ENCODE measurements around the gene IRF2BPL. TPM values are rescaled to one million over a fixed set of nuclear protein-coding genes. Genes with fewer than 3 reads are reported as not detected.

IRF2BPL gene
- total and polyA plus RNA-seq, 2 of the 4 experiments (the other 2 are of a cell fraction) = 6.3 to 14.5 TPM

- no TSS peak for BruUV-seq (replicated peaks)
- Histone ChIP-seq H4K20me1 (ENCODE audit: insufficient read depth, low read length) (no peaks in the 10 kb centered on the region), H3K4ac (ENCODE audit: low read depth, low read length) (no peak overlapping the region), H2BK120ac (ENCODE audit: low read depth, low read length) (no peak overlapping the region), H2BK5ac (ENCODE audit: low read depth, low read length, poor library complexity, severe bottlenecking) (no peak overlapping the region), H3K79me1 (ENCODE audit: low read depth in 1 of 2, low read length in 2 of 2) (no peaks in the 10 kb centered on the region), H3K36me3 (ENCODE audit: control insufficient read depth, insufficient read depth, low read length) (no peaks in the 10 kb centered on the region), H3K56ac (ENCODE audit: extremely low read depth, insufficient read depth, low read length) (no peak overlapping the region), H3K9ac (ENCODE audit: low read depth, low read length) (no peak overlapping the region), H3K4me3 (ENCODE audit: insufficient read depth, low read depth, low read length) (no peak overlapping the region), H3K4me2 (ENCODE audit: low read depth, low read length) (no peak overlapping the region), H3K18ac (ENCODE audit: low read depth, low read length) (no peak overlapping the region), H3K27me3 (ENCODE audit: control insufficient read depth, insufficient read depth, low read length) (no peaks in the 10 kb centered on the region; the same call in 1 of the 2 replicates), H3K23ac (ENCODE audit: low read depth, low read length) (no peak overlapping the region), H3K14ac (replicated peaks; ENCODE audit: low read depth, low read length) (no peak overlapping the region), H2BK15ac (ENCODE audit: low read depth, low read length) (no peak overlapping the region), H4K8ac (ENCODE audit: low read depth in 2 of 2, low read length in 2 of 2) (no peak overlapping the region), H2AK5ac (ENCODE audit: low read depth, low read length) (peak overlapping the region; percentile 24; the same call in 1 of the 2 replicates), H3K9me1 (ENCODE audit: insufficient read depth, low read length) (0 out of 2 replicates have a peak, but pooled peaks cover 2% of the 10 kb centered on the region), H4K91ac (ENCODE audit: insufficient read depth, low read depth, low read length) (no peak overlapping the region), H2AFZ (replicated peaks; ENCODE audit: low read length, poor library complexity) (no peak overlapping the region), H3K27ac (ENCODE audit: insufficient read depth, low read length) (no peak overlapping the region), H2AK9ac (replicated peaks; ENCODE audit: low read depth, low read length, poor library complexity) (no peak overlapping the region), H4K5ac (ENCODE audit: low read depth, low read length) (no peak overlapping the region), H3K4me1 (ENCODE audit: control insufficient read depth, insufficient read depth, low read length) (peaks cover 8% of the 10 kb centered on the region), H3K9me3 (ENCODE audit: control insufficient read depth, insufficient read depth, low read length) (no peaks in the 10 kb centered on the region), H2BK20ac (ENCODE audit: low read depth, low read length) (no peak overlapping the region)
- DNase-seq = no peak
- intact Hi-C loops (cut with micrococcal nuclease) (no loop called here), in situ Hi-C loops (cut with MboI; ENCODE audit: low sequenced_read_pairs) (no loop called here), dilution Hi-C loops (cut with HindIII; ENCODE audit: low sequenced_read_pairs, unreplicated experiment) (no loop called here)
- WGBS, 2 experiments (ENCODE audit: extremely low coverage in 2 of 2, insufficient read length in 1 of 2) = no CpG with 5 or more reads among the region's 2 CpGs
- ATAC-seq (ENCODE audit: low read depth) = no peak
- ChIA-PET CTCF (no interaction called here), POLR2A (ENCODE audit: unreplicated experiment) (no interaction called here)
- TF ChIP-seq POLR2A (IDR thresholded peaks at IDR 0.05; ENCODE audit: low read depth, low read length) = no peak
- TF ChIP-seq, protein P1, sequence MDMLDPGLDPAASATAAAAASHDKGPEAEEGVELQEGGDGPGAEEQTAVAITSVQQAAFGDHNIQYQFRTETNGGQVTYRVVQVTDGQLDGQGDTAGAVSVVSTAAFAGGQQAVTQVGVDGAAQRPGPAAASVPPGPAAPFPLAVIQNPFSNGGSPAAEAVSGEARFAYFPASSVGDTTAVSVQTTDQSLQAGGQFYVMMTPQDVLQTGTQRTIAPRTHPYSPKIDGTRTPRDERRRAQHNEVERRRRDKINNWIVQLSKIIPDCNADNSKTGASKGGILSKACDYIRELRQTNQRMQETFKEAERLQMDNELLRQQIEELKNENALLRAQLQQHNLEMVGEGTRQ (IDR thresholded peaks at IDR 0.05; ENCODE audit: low read depth, low read length) = no peak
- no peak for TF ChIP-seq RAD21 (IDR thresholded peaks at IDR 0.05; ENCODE audit: low read length)
- TF ChIP-seq SMC3 (IDR thresholded peaks at IDR 0.05; ENCODE audit: low read depth, low read length) = no peak
- TF ChIP-seq MXI1 (IDR thresholded peaks at IDR 0.05; ENCODE audit: borderline replicate concordance, low read depth, low read length) = no peak
- no peak for TF ChIP-seq RFX5 (IDR thresholded peaks at IDR 0.05; ENCODE audit: low read depth, low read length)
- no peak for TF ChIP-seq FOS (IDR thresholded peaks at IDR 0.05; ENCODE audit: low read depth, low read length)
- TF ChIP-seq, protein P2, sequence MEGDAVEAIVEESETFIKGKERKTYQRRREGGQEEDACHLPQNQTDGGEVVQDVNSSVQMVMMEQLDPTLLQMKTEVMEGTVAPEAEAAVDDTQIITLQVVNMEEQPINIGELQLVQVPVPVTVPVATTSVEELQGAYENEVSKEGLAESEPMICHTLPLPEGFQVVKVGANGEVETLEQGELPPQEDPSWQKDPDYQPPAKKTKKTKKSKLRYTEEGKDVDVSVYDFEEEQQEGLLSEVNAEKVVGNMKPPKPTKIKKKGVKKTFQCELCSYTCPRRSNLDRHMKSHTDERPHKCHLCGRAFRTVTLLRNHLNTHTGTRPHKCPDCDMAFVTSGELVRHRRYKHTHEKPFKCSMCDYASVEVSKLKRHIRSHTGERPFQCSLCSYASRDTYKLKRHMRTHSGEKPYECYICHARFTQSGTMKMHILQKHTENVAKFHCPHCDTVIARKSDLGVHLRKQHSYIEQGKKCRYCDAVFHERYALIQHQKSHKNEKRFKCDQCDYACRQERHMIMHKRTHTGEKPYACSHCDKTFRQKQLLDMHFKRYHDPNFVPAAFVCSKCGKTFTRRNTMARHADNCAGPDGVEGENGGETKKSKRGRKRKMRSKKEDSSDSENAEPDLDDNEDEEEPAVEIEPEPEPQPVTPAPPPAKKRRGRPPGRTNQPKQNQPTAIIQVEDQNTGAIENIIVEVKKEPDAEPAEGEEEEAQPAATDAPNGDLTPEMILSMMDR (conservative IDR thresholded peaks at IDR 0.05; ENCODE audit: low read depth, low read length) = no peak
- TF ChIP-seq, protein P3, sequence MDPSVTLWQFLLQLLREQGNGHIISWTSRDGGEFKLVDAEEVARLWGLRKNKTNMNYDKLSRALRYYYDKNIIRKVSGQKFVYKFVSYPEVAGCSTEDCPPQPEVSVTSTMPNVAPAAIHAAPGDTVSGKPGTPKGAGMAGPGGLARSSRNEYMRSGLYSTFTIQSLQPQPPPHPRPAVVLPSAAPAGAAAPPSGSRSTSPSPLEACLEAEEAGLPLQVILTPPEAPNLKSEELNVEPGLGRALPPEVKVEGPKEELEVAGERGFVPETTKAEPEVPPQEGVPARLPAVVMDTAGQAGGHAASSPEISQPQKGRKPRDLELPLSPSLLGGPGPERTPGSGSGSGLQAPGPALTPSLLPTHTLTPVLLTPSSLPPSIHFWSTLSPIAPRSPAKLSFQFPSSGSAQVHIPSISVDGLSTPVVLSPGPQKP (IDR thresholded peaks at IDR 0.05; ENCODE audit: borderline replicate concordance, low read depth, low read length) = no peak
- no peak for TF ChIP-seq MAZ (IDR thresholded peaks at IDR 0.05; ENCODE audit: borderline replicate concordance, low read depth, low read length)
- no peak for TF ChIP-seq BHLHE40 (IDR thresholded peaks at IDR 0.05; ENCODE audit: low read depth, low read length)
- TF ChIP-seq RCOR1 (IDR thresholded peaks at IDR 0.05; ENCODE audit: insufficient replicate concordance, low read length) = no peak
These were observed 31.9 kb downstream of the IRF2BPL start for GRCh38 chr14:76996563-76997146.

Data from IMR-90 (cell line).